GM10847 (cell line): Measurements from ENCODE around the gene GABBR2.

Source experiments
- POLR2A ChIP-seq: IDR thresholded peaks from 2 replicates; pipeline ENCODE4 v1.6.1; 2011; ENCODE audit not compliant: insufficient read length; ENCODE audit errors: extremely low read depth

Gene GABBR2

GRCh38 chr9:98540476-98540875, 168.3 kb downstream of the GABBR2 start:
- no peak for TF ChIP-seq POLR2A

- no peak for TF ChIP-seq POLR2A
These were observed 168.8 kb downstream of the GABBR2 start for GRCh38 chr9:98539954-98540353.

GRCh38 chr9:98538626-98539031, 170.1 kb downstream of the GABBR2 start:
- no peak for TF ChIP-seq POLR2A

DNA sequence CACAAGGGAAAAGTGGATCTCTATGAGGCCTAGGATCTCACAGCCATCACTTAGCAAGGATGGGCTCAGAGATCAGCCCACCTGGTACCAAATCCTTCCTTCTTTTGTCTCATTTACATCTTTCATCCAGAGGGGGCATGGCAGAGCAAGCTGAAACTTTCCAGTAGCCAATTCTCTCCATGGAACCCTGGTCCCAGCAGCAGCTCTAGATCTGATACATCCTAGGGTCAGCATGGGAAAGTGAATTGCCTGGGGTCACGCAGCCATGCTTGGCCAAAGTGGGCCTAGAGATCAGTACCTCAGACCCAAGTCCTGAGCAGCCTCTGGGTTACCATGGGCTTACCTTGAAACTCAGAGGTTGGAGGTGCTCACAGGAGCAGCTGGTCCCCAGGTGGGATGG, 170.5 kb downstream of the GABBR2 start:
- no peak for TF ChIP-seq POLR2A

- no peak for TF ChIP-seq POLR2A
These were observed 172.1 kb downstream of the GABBR2 start for GRCh38 chr9:98536542-98537173.

DNA sequence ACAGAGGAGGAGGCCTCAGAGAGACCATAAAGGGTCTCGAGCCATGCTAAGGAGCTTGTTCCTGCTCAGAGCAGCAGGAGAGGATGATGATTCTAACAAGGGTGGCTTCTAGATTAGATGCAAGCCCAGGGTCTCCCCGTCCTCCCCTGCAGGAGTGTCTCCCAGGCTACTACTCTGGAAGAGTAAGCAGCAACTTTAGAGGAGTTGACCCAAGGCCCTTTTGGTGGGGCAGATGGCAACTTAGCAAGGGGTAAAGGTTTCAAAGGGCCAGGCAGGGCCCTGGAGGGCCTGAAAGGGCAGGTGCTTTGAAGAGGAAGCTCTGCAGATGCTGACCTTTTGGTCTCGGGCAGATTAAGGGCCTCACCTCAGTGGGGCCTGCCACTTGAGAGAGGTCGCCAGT, 174.9 kb downstream of the GABBR2 start:
- TF ChIP-seq POLR2A, result no peak

- no peak for TF ChIP-seq POLR2A
These were observed 175.6 kb downstream of the GABBR2 start for GRCh38 chr9:98533132-98533531.

DNA sequence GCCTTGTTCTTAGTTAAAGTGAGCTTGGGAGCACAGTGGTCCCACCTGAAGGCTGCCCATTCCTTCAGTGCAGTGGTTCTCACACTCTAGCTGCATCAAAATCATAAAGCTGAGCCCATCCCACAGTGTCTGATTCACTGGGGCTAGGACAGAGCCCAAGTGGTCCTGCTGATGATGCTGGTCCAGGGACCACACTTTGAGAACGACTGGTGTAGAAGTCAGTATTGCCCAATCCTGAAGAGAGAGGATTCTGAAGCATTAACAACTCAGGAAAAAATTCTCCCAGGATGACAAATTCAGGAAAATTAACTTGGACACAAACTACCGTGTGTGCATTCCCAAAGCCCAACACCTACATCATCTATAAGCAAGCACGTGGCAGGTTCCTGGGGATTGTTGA, 176.2 kb downstream of the GABBR2 start:
- no peak for TF ChIP-seq POLR2A

GRCh38 chr9:98532147-98532546, 176.6 kb downstream of the GABBR2 start:
- TF ChIP-seq POLR2A, result no peak

- no peak for TF ChIP-seq POLR2A
These were observed 177.8 kb downstream of the GABBR2 start for GRCh38 chr9:98530806-98531386.

GRCh38 chr9:98530275-98530674, 178.5 kb downstream of the GABBR2 start:
- no peak for TF ChIP-seq POLR2A

DNA sequence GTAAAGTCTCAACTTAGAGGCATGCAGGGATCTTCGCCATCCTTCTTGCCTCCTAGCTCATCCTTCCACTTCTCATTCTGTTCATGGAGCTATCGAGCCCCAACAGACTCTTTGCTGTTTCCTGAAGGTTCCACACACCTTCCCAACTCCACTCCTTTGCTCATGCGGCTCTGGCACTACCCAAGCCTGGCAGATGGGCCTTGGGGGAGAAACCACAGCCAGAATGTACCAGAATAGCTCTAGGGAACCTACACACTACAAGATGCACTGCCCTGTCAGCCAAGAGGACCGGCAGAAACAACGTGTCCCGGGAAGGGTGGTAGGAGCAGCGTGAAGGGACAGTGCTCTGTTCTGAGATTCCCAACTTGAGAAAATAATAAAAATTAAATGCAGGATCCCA, 178.9 kb downstream of the GABBR2 start:
- TF ChIP-seq POLR2A, result no peak

DNA sequence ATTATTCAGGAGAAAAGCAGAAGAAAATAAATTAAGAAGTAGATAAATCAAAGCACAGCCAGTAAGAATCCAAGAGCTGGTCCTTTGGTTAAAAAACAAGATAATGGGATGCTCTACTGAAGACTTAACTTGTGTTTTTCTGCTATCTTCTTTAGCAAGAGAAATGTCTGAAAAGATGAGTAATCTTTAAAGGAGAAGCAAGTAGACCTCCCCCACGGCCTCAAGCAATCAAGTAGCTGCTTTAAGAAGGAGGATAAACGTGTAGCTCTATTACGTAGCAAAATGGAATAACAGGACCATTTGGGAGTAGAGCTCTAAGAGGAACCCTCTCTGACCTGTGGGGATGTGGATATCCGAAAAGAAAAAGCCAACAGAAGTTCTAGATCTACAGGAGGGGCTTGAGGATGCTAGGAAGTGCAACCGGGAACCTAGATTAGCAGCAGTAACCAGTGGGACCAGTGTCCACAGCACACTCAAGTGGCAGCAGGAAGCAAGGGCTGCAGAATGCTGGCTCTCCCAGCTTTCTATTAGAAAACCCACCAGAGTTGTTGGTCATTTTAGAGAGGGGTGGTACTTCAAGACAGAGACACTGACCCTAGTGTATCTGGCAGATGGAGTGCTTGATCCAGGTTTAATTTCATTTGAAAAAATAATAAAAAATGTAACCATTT, 185.4 kb downstream of the GABBR2 start:
- no peak for TF ChIP-seq POLR2A

DNA sequence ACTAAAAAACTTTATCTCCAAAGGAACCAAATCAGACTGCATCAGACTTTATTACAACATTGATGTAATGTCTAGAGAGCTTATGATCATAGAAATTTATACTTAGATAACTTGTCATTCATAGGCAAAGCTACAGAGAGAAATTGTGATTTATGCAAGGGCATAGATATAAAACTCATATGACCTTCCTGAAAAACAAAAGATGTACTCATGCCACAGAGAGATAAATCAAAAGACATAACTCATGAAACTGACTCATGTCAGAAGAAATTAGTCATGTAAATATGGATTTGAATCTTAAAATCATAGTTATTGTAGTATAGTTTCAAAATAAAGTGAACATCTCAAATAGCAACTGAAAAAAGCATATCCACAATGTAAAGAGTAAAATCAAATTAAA, 186.2 kb downstream of the GABBR2 start:
- no peak for TF ChIP-seq POLR2A

- no peak for TF ChIP-seq POLR2A
These were observed 187.6 kb downstream of the GABBR2 start for GRCh38 chr9:98521141-98521540.

DNA sequence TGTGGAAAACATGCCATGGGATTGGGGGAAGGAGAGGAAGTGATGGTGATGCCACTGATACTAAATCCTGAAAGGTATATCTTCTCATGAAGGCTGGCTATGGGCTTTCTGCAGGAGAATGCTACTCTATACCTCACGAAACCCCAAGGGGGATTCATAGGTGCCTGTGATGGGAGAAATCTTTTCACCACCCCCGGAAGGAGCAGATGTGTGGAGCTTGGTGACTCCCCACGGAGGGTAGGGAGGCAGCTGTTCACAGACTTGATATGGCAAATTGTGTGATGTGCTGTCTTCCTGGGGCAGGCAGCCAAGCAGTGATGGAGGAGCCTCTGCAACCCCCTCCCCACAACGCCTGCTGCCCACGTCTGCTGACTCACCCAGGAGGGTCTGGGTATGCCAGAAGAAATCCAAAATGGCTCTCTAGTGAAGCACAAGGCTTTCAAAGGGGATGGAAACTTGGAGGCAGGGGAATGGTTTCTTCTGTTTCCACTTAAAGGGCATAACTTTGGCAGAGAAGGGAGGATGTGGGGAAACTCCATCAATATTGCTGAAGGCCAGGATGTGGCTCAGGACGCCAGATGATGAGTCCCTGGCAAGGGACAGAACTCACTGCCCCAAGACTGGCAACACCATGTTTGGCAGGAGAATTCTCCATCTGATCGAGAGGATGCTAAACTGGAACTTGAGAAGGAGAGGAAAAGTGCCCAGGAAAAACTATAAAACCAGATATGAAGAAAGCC, 188.3 kb downstream of the GABBR2 start:
- no peak for TF ChIP-seq POLR2A
